Gastroesophageal sphincter (tissue), 3 donors: ENCODE measurements around the gene COX4I1.

Experiments
- CTCF ChIP-seq, 4 experiments: fragments of 200-600 bp in 2 of 4; fragments of 450-650 bp in 2 of 4; sonication (generic) in 1 of 4; IDR thresholded peaks; one replicate each; pipeline ENCODE4 v1.5.1; 2017 to 2019; ENCODE audit warnings: antibody characterized with exemption in 4 of 4, mild to moderate bottlenecking in 2 of 4, moderate library complexity in 2 of 4
- POLR2AphosphoS5 ChIP-seq: sonication (generic); formaldehyde crosslinking; IDR thresholded peaks from one replicate; pipeline ENCODE4 v1.6.1; 2017; ENCODE audit warnings: antibody characterized with exemption

- TF ChIP-seq CTCF (IDR thresholded peaks at IDR 0.05) (no peak), POLR2AphosphoS5 (no peak)
Observed at GRCh38 chr16:85754413-85754812, 45.1 kb upstream of the COX4I1 start.
